B cell (primary cell): ENCODE results near the gene S1PR3. TPM values are rescaled to one million over a fixed set of nuclear protein-coding genes. Genes with fewer than 3 reads are reported as not detected.

Experiments used
- ATAC-seq: fragments of 200-7000 bp; cut with Tn5 transposase; one replicate; pipeline ENCODE4 v1.10.0; 2021; ENCODE audit warnings: low read depth, mild to moderate bottlenecking, moderate number of reproducible peaks, moderate library complexity
- CTCF ChIA-PET: fragments of 350-600 bp; sonication (Branson Sonifier 250); formaldehyde crosslinking; loops from one replicate; lab custom pipeline; 2021; ENCODE audit warnings: antibody characterized with exemption, inconsistent platforms; lab: Charles Lee
- POLR2A ChIA-PET: fragments of 350-600 bp; sonication (Branson Sonifier 250); formaldehyde crosslinking; loops from one replicate; lab custom pipeline; 2021; ENCODE audit warnings: antibody characterized with exemption; lab: Charles Lee
- DNase-seq: peaks from one replicate; pipeline ENCODE4 v3.0.0; 2013
- H2AFZ ChIP-seq: 2 replicates; pipeline ENCODE4 v1.6.1; 2012; ENCODE audit warnings: mild to moderate bottlenecking, low read depth, low read length; ENCODE audit not compliant: insufficient read depth, poor library complexity, severe bottlenecking
- H3K27ac ChIP-seq, 2 donors: 1 replicate in 1 of 2; 2 replicates in 1 of 2; pipeline ENCODE4 v1.5.1; 2012 to 2013; ENCODE audit warnings: low read length in 2 of 2, mild to moderate bottlenecking in 2 of 2, moderate library complexity in 1 of 2
- H3K27me3 ChIP-seq, 4 experiments: fragments of 200-600 bp in 1 of 4; sonication (generic) in 1 of 4; replicated peaks in 1 of 4; 1 replicate in 2 of 4; 2 replicates in 2 of 4; pipeline versions ENCODE4 v1.6.1 to v1.7.0; 2013 to 2016; ENCODE audit warnings: low read length in 3 of 4, mild to moderate bottlenecking in 2 of 4, mixed read lengths in 1 of 4, moderate library complexity in 1 of 4; ENCODE audit not compliant: insufficient read depth in 4 of 4, control insufficient read depth in 3 of 4; ENCODE audit errors: control extremely low read depth in 1 of 4
- H3K36me3 ChIP-seq, 2 experiments: replicated peaks in 1 of 2; 1 replicate in 1 of 2; 2 replicates in 1 of 2; pipeline versions ENCODE4 v1.6.1 to v1.7.1; 2013; ENCODE audit warnings: low read length in 1 of 2; ENCODE audit not compliant: insufficient read depth in 2 of 2, control insufficient read depth in 1 of 2; ENCODE audit errors: control extremely low read depth in 1 of 2, extremely low read depth in 1 of 2
- H3K4me1 ChIP-seq, 2 donors: fragments of 200-600 bp in 1 of 2; sonication (generic) in 1 of 2; 1 replicate in 1 of 2; 2 replicates in 1 of 2; pipeline versions ENCODE4 v1.5.1 to v1.6.1; 2013 to 2017; ENCODE audit warnings: low read length in 2 of 2; ENCODE audit not compliant: control insufficient read depth in 2 of 2, insufficient read depth in 2 of 2
- H3K4me2 ChIP-seq: replicated peaks from 2 replicates; pipeline ENCODE3; 2012; ENCODE audit warnings: mild to moderate bottlenecking, low read depth, low read length; ENCODE audit not compliant: poor library complexity, severe bottlenecking
- H3K4me3 ChIP-seq, 5 experiments: fragments of 200-600 bp in 1 of 5; sonication (generic) in 1 of 5; 1 replicate in 3 of 5; 2 replicates in 2 of 5; pipeline versions ENCODE4 v1.5.1 to v1.7.0; 2011 to 2016; ENCODE audit warnings: low read length in 4 of 5, mild to moderate bottlenecking in 4 of 5, low read depth in 2 of 5, control low read depth in 1 of 5, moderate library complexity in 1 of 5; ENCODE audit not compliant: insufficient read depth in 1 of 5; ENCODE audit errors: control extremely low read depth in 1 of 5, extremely low read depth in 1 of 5
- H3K79me2 ChIP-seq: fragments of 200-600 bp; sonication (generic); one replicate; pipeline ENCODE4 v1.6.0; 2016; ENCODE audit warnings: low read length; ENCODE audit not compliant: control insufficient read depth, insufficient read depth
- H3K9ac ChIP-seq: fragments of 200-600 bp; sonication (generic); 2 replicates; pipeline ENCODE4 v1.6.1; 2017; ENCODE audit warnings: mild to moderate bottlenecking, low read length, moderate library complexity
- H3K9me3 ChIP-seq, 3 donors: one replicate each; pipeline versions ENCODE4 v1.6.1 to v1.7.1; 2013; ENCODE audit warnings: low read length in 2 of 3; ENCODE audit not compliant: control insufficient read depth in 2 of 3, insufficient read depth in 1 of 3; ENCODE audit errors: control extremely low read depth in 1 of 3
- H4K20me1 ChIP-seq: 2 replicates; pipeline ENCODE4 v1.6.0; 2012; ENCODE audit warnings: mild to moderate bottlenecking, low read length; ENCODE audit not compliant: insufficient read depth, control insufficient read depth, poor library complexity, severe bottlenecking
- H3K27ac Mint-ChIP-seq: one replicate; pipeline ENCODE4 v1.8.0; 2021; ENCODE audit warnings: mixed read lengths
- H3K27me3 Mint-ChIP-seq: one replicate; pipeline ENCODE4 v1.8.0; 2021; ENCODE audit warnings: mixed read lengths
- H3K4me1 Mint-ChIP-seq: one replicate; pipeline ENCODE4 v1.8.0; 2021; ENCODE audit warnings: mixed read lengths
- H3K4me3 Mint-ChIP-seq: one replicate; pipeline ENCODE4 v1.8.0; 2021; ENCODE audit warnings: mixed read lengths
- H3K9me3 Mint-ChIP-seq: one replicate; pipeline ENCODE4 v1.8.0; 2022; ENCODE audit warnings: mixed read lengths; ENCODE audit not compliant: insufficient read depth
- CTCF ChIP-seq: fragments of 200-600 bp; IDR thresholded peaks from one replicate; pipeline ENCODE4 v1.8.0; 2022; ENCODE audit warnings: antibody characterized with exemption, mild to moderate bottlenecking
- EZH2 ChIP-seq: IDR thresholded peaks from 2 replicates; pipeline ENCODE4 v1.6.1; 2012; ENCODE audit warnings: borderline replicate concordance, low read depth, mild to moderate bottlenecking, moderate library complexity, low read length; ENCODE audit not compliant: insufficient read depth, poor library complexity, severe bottlenecking
- WGBS: methylation state at CpG from one replicate; pipeline ENCODE4 v1.1.5; 2013; ENCODE audit warnings: missing lambda C conversion rate; ENCODE audit not compliant: insufficient coverage; 5-methylcytosine and 5-hydroxymethylcytosine counted together
- intact Hi-C: fragments of 100-400 bp; cut with micrococcal nuclease; formaldehyde crosslinking; loops from one replicate; pipeline ENCODE4 v1.10.0; 2022
- polyA plus RNA-seq: library from polyadenylated mRNA; depleted of rRNA; stranded (reverse); fragments of >200 nt; gene quantifications from 2 replicates; pipeline ENCODE4 v1.2.3, GENCODE V29; 2012
- total RNA-seq, 2 donors: library from RNA; stranded (reverse); fragments of 120-200 nt in 1 of 2; gene quantifications; 1 replicate in 1 of 2; 2 replicates in 1 of 2; pipeline versions ENCODE4 v1.2.3 to v1.2.4, GENCODE V29; 2013 to 2022

S1PR3 gene
- total and polyA plus RNA-seq, 2 donors (not counting 1 experiment from before 2014, with no cell fraction given), result 0.25 TPM; not detected in 1

GRCh38 chr9:88984543-88984883 is 6.8 kb upstream of the S1PR3 start:
- DNase-seq (no peak), ATAC-seq (no peak)
- H3K4me3 ChIP-seq, result no peak overlapping the region
- H4K20me1 ChIP-seq, result no peaks in the 10 kb centered on the region
- no peak overlapping the region for H2AFZ ChIP-seq
- no peaks in the 10 kb centered on the region for H3K36me3 ChIP-seq
- intact Hi-C loops, result no loop called here
- H3K4me1 ChIP-seq, result peaks cover 5 to 6% of the 10 kb centered on the region in 2 donors
- Mint-ChIP-seq H3K9me3 (no peaks in the 10 kb centered on the region), H3K4me3 (no peak overlapping the region), H3K27me3 (peaks cover 38% of the 10 kb centered on the region), H3K4me1 (peaks cover 6% of the 10 kb centered on the region), H3K27ac (no peak overlapping the region)
- H3K27me3 ChIP-seq, result peaks cover 0 to 18% (median 3%) of the 10 kb centered on the region in 4 experiments
- TF ChIP-seq EZH2, result no peak
- TF ChIP-seq CTCF, result no peak
- H3K9ac ChIP-seq, result no peak overlapping the region
- H3K9me3 ChIP-seq, result peaks cover 0 to 3% (median 0%) of the 10 kb centered on the region in 3 donors
- H3K4me2 ChIP-seq, result no peak overlapping the region
- WGBS, result no CpG with 5 or more reads among the region's 4 CpGs
- ChIA-PET CTCF (no interaction called here), POLR2A (no interaction called here)
- no peaks in the 10 kb centered on the region for H3K79me2 ChIP-seq
- H3K27ac ChIP-seq, result no peak overlapping the region

GRCh38 chr9:88985616-88986015 is 5.7 kb upstream of the S1PR3 start:
- ChIA-PET POLR2A (no interaction called here), CTCF (no interaction called here)
- no peak overlapping the region for H3K27ac Mint-ChIP-seq
- Histone ChIP-seq H3K36me3 (no peaks in the 10 kb centered on the region), H2AFZ (no peak overlapping the region), H3K79me2 (no peaks in the 10 kb centered on the region), H3K9ac (no peak overlapping the region), H3K9me3 (peaks cover 0 to 3% (median 0%) of the 10 kb centered on the region in 3 donors), H3K27ac (no peak overlapping the region), H3K4me1 (peaks cover 7 to 10% of the 10 kb centered on the region in 2 donors), H3K4me3 (no peak overlapping the region), H4K20me1 (no peaks in the 10 kb centered on the region), H3K27me3 (peaks cover 0 to 29% (median 6%) of the 10 kb centered on the region in 4 experiments), H3K4me2 (no peak overlapping the region)
- ATAC-seq (no peak), DNase-seq (no peak)
- H3K4me1 Mint-ChIP-seq, result peaks cover 9% of the 10 kb centered on the region
- TF ChIP-seq EZH2 (no peak), CTCF (no peak)
- WGBS, result no CpG with 5 or more reads among the region's 2 CpGs
- intact Hi-C loops, result no loop called here
- H3K9me3 Mint-ChIP-seq, result no peaks in the 10 kb centered on the region
- H3K4me3 Mint-ChIP-seq, result no peak overlapping the region
- H3K27me3 Mint-ChIP-seq, result peaks cover 45% of the 10 kb centered on the region
